GM12878 (cell line): Measurements from ENCODE around the gene ID3. TPM values are rescaled to one million over a fixed set of nuclear protein-coding genes. Genes with fewer than 3 reads are reported as not detected.

Experiments
- CHD1 ChIP-seq: IDR thresholded peaks from 2 replicates; pipeline ENCODE4 v1.6.1; 2012; ENCODE audit warnings: low read depth, low read length, improper control_type of control experiment
- CREB1 ChIP-seq: IDR thresholded peaks from 2 replicates; pipeline ENCODE4 v1.6.1; 2012; ENCODE audit warnings: low read depth, mild to moderate bottlenecking, inconsistent platforms
- EP300 ChIP-seq, 2 experiments: fragments of 150-350 bp in 1 of 2; IDR thresholded peaks; 2 replicates each; pipeline ENCODE4 v1.6.1; 2011 to 2012; ENCODE audit warnings: low read depth in 2 of 2, low read length in 2 of 2, borderline replicate concordance in 1 of 2, improper control_type of control experiment in 1 of 2, inconsistent platforms in 1 of 2; ENCODE audit not compliant: control insufficient read depth in 1 of 2
- ETV6 ChIP-seq, 2 experiments: fragments of 450-650 bp in 1 of 2; IDR thresholded peaks in 1 of 2; conservative IDR thresholded peaks in 1 of 2; 2 replicates each; pipeline ENCODE4 v1.6.1; 2014; ENCODE audit warnings: antibody characterized with exemption in 1 of 2, borderline replicate concordance in 1 of 2, low read depth in 1 of 2, mild to moderate bottlenecking in 1 of 2, moderate library complexity in 1 of 2
- EZH2 ChIP-seq: IDR thresholded peaks from 2 replicates; pipeline ENCODE4 v1.6.1; 2012; ENCODE audit warnings: low read depth, mild to moderate bottlenecking, control low read depth, inconsistent platforms, low read length, borderline replicate concordance; ENCODE audit not compliant: control insufficient read depth
- FOXM1 ChIP-seq: IDR thresholded peaks from 2 replicates; pipeline ENCODE4 v1.6.1; 2012; ENCODE audit warnings: low read depth, mild to moderate bottlenecking, inconsistent platforms, low read length, moderate library complexity
- GABPA ChIP-seq: IDR thresholded peaks from 2 replicates; pipeline ENCODE4 v1.6.1; 2014; ENCODE audit warnings: antibody characterized with exemption, low read depth, mild to moderate bottlenecking, inconsistent platforms
- GATAD2B ChIP-seq: fragments of 450-650 bp; conservative IDR thresholded peaks from 2 replicates; pipeline ENCODE4 v1.6.1; 2017; ENCODE audit warnings: low read depth, mild to moderate bottlenecking, moderate library complexity
- IKZF2 ChIP-seq, 2 experiments: fragments of 450-650 bp; IDR thresholded peaks; 2 replicates each; pipeline ENCODE4 v1.6.1; 2017; ENCODE audit warnings: mild to moderate bottlenecking in 2 of 2, moderate library complexity in 2 of 2
- IRF4 ChIP-seq: IDR thresholded peaks from 2 replicates; pipeline ENCODE4 v1.6.1; 2011; ENCODE audit warnings: low read depth, low read length
- MEF2B ChIP-seq: fragments of 450-650 bp; IDR thresholded peaks from 2 replicates; pipeline ENCODE4 v1.6.1; 2018; ENCODE audit warnings: mild to moderate bottlenecking, moderate library complexity; ENCODE audit not compliant: partially characterized antibody, poor library complexity, severe bottlenecking
- NFIC ChIP-seq: IDR thresholded peaks from 2 replicates; pipeline ENCODE4 v1.6.1; 2012; ENCODE audit warnings: low read depth, mild to moderate bottlenecking, inconsistent platforms, low read length, moderate library complexity
- NFYB ChIP-seq: IDR thresholded peaks from 2 replicates; pipeline ENCODE4 v1.6.1; 2011; ENCODE audit warnings: low read depth, mild to moderate bottlenecking, low read length, improper control_type of control experiment, moderate library complexity; ENCODE audit not compliant: insufficient read depth
- PAX5 ChIP-seq: IDR thresholded peaks from 2 replicates; pipeline ENCODE4 v1.6.1; 2011; ENCODE audit warnings: low read depth, low read length, borderline replicate concordance
- RBBP5 ChIP-seq: fragments of 200-600 bp; sonication (generic); conservative IDR thresholded peaks from 2 replicates; pipeline ENCODE4 v1.6.1; 2016
- SMAD5 ChIP-seq: IDR thresholded peaks from 2 replicates; pipeline ENCODE4 v1.6.1; 2016; ENCODE audit warnings: antibody characterized with exemption, low read depth
- TARDBP ChIP-seq: IDR thresholded peaks from 2 replicates; pipeline ENCODE4 v1.6.1; 2016; ENCODE audit warnings: borderline replicate concordance
- TCF3 ChIP-seq: IDR thresholded peaks from 2 replicates; pipeline ENCODE4 v1.6.1; 2012; ENCODE audit warnings: low read depth, mild to moderate bottlenecking, low read length, borderline replicate concordance; ENCODE audit not compliant: insufficient read depth
- ZNF24 ChIP-seq: fragments of 450-650 bp; IDR thresholded peaks from 2 replicates; pipeline ENCODE4 v1.6.1; 2017; ENCODE audit warnings: antibody characterized with exemption, mild to moderate bottlenecking
- polyA plus RNA-seq, 11 experiments: library from polyadenylated mRNA; depleted of rRNA in 4 of 11; unstranded in 6 of 11; stranded (reverse) in 5 of 11; fragments of >200 nt; fragmentation: Nextera tagmentation in 4 of 11; fragmentation: Illumina TruSeq in 1 of 11; extraction: Ambion mirVana in 4 of 11; extraction: Trizol in 1 of 11; gene quantifications; 1 replicate in 1 of 11; 2 replicates in 10 of 11; pipeline versions ENCODE4 v1.2.1 to v1.2.3, GENCODE V29; 2011 to 2016; ENCODE audit warnings: inconsistent platforms in 2 of 11, missing spikeins in 2 of 11, low read depth in 1 of 11
- total RNA-seq, 4 experiments: library from RNA; depleted of rRNA in 3 of 4; stranded (reverse); fragments of >200 nt in 3 of 4; fragmentation: Illumina TruSeq in 1 of 4; extraction: Trizol in 1 of 4; gene quantifications; 2 replicates each; pipeline versions ENCODE4 v1.2.1 to v1.2.3, GENCODE V29; 2013 to 2021
- TF ChIP-seq, protein P1 (sequence below): fragments of 450-650 bp; IDR thresholded peaks from 2 replicates; pipeline ENCODE4 v1.6.1; 2016; ENCODE audit warnings: mild to moderate bottlenecking
- TF ChIP-seq, protein P2 (sequence below): fragments of 450-650 bp; IDR thresholded peaks from 2 replicates; pipeline ENCODE4 v1.6.1; 2014; ENCODE audit warnings: mild to moderate bottlenecking
- TF ChIP-seq, protein P3 (sequence below): IDR thresholded peaks from 2 replicates; pipeline ENCODE4 v1.6.1; 2011; ENCODE audit warnings: borderline replicate concordance, low read depth, mild to moderate bottlenecking, moderate library complexity, low read length; ENCODE audit not compliant: insufficient read depth, poor library complexity, severe bottlenecking

The ID3 gene
- total and polyA plus RNA-seq, 10 of the 15 experiments (the other 5 are each of a cell fraction or from before 2014, with no cell fraction given) = 42.7 to 475 (median 207) TPM

DNA sequence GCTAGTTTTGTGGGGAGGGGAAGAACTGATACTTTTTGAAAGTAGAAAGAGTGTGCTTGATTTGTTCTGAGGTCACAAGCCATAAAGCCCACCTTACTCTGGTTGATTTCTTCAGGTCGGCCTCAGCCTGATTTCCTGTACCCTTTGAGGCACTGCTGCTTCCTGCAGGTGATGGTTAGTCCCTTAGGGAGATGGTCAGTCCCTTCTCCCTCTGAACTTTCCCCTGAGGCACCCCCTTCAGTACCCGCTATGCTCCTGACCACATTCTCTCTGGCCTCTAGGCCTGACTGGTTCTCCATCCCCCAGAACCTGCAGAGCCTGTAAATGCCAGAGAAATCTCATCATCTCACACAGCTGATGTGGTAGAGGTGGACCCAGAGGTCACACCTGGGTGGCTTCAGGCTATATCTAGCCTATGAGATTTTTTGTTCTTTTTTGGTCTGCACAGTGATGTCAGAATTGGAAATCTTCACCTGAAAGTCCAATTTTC, 15.0 kb upstream of the ID3 start (continued):
- TF ChIP-seq TCF3 = 0 out of 2 replicates have a peak, but pooled peaks have one; percentile 22
- peak; percentile 76 to 82 for TF ChIP-seq IKZF2 (IDR thresholded peaks at IDR 0.05)
- TF ChIP-seq, protein P1, sequence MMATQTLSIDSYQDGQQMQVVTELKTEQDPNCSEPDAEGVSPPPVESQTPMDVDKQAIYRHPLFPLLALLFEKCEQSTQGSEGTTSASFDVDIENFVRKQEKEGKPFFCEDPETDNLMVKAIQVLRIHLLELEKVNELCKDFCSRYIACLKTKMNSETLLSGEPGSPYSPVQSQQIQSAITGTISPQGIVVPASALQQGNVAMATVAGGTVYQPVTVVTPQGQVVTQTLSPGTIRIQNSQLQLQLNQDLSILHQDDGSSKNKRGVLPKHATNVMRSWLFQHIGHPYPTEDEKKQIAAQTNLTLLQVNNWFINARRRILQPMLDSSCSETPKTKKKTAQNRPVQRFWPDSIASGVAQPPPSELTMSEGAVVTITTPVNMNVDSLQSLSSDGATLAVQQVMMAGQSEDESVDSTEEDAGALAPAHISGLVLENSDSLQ = no peak
- peak; percentile 11; the same call in 1 of the 2 replicates for TF ChIP-seq IRF4
- TF ChIP-seq EZH2 = no peak
- TF ChIP-seq SMAD5 = no peak
- peak; percentile 91; the same call in 1 of the 2 replicates for TF ChIP-seq FOXM1
- TF ChIP-seq PAX5 = peak; percentile 96
- peak; percentile 77; the same call in 1 of the 2 replicates for TF ChIP-seq GATAD2B
- 0 out of 2 replicates have a peak, but pooled peaks have one; percentile 8 for TF ChIP-seq GABPA
- peak; percentile 54; the same call in 1 of the 2 replicates for TF ChIP-seq ZNF24
- TF ChIP-seq, protein P2, sequence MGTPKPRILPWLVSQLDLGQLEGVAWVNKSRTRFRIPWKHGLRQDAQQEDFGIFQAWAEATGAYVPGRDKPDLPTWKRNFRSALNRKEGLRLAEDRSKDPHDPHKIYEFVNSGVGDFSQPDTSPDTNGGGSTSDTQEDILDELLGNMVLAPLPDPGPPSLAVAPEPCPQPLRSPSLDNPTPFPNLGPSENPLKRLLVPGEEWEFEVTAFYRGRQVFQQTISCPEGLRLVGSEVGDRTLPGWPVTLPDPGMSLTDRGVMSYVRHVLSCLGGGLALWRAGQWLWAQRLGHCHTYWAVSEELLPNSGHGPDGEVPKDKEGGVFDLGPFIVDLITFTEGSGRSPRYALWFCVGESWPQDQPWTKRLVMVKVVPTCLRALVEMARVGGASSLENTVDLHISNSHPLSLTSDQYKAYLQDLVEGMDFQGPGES = no peak
- no peak for TF ChIP-seq NFYB
- TF ChIP-seq MEF2B = peak; percentile 89
- TF ChIP-seq CREB1 = peak; percentile 81
- no peak for TF ChIP-seq RBBP5
- TF ChIP-seq CHD1 = no peak
- TF ChIP-seq NFIC = peak; percentile 91; the same call in 1 of the 2 replicates
- TF ChIP-seq, protein P3, sequence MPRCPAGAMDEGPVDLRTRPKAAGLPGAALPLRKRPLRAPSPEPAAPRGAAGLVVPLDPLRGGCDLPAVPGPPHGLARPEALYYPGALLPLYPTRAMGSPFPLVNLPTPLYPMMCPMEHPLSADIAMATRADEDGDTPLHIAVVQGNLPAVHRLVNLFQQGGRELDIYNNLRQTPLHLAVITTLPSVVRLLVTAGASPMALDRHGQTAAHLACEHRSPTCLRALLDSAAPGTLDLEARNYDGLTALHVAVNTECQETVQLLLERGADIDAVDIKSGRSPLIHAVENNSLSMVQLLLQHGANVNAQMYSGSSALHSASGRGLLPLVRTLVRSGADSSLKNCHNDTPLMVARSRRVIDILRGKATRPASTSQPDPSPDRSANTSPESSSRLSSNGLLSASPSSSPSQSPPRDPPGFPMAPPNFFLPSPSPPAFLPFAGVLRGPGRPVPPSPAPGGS = peak; percentile 93
- TF ChIP-seq EP300 (IDR thresholded peaks at IDR 0.05; ENCODE audit: borderline replicate concordance in 1 of 2, control insufficient read depth in 1 of 2, low read depth in 2 of 2, low read length in 2 of 2) = peak in 1 of 2 experiments; percentile 21; a peak in 2 of 4 replicates
- 0 out of 2 replicates have a peak, but pooled peaks have one; percentile 22 for TF ChIP-seq TARDBP
- peak in 1 of 2 experiments; percentile 78; a peak in 1 of 4 replicates for TF ChIP-seq ETV6 (conservative IDR thresholded peaks at IDR 0.05 in 1 of 2, IDR thresholded peaks at IDR 0.05 in 1 of 2; ENCODE audit: borderline replicate concordance in 1 of 2, low read depth in 1 of 2)
